ENCODE measurements around the gene FAM241A. TPM values are rescaled to one million over a fixed set of nuclear protein-coding genes. Genes with fewer than 3 reads are reported as not detected.

The FAM241A gene
- total RNA-seq, 1 experiment from 2014 or later: 0.37 TPM

Other genes starting within 250 kb of the FAM241A start
- 25.0 and 34.6 TPM in 2 replicates for gene AP1AR, start 86.3 kb downstream of the FAM241A start, total RNA-seq (2014; rRNA removed; shearing (Covaris generic))
- gene TIFA, start 140.4 kb downstream of the FAM241A start, total RNA-seq (2014; rRNA removed; shearing (Covaris generic)): 0.62 and 7.0 TPM in 2 replicates
- not detected in 2 replicates for gene ALPK1, start 151.9 kb downstream of the FAM241A start, total RNA-seq (2014; rRNA removed; shearing (Covaris generic))

All from G401 (cell line).